A673 (cell line): ENCODE measurements around the gene TACC2. TPM values are rescaled to one million over a fixed set of nuclear protein-coding genes. Genes with fewer than 3 reads are reported as not detected.

ENCODE experiments used
- BruUV-seq: library from RNA; stranded (reverse); fragments of 400-500 nt; replicated peaks from 2 replicates; lab custom pipeline; 2021; lab: Mats Ljungman, UMichigan
- CTCF ChIA-PET: fragments of 300-600 bp; sonication (Branson Sonifier 250); formaldehyde crosslinking; loops from one replicate; lab custom pipeline; 2022; ENCODE audit warnings: antibody characterized with exemption; lab: Charles Lee
- POLR2A ChIA-PET: fragments of 300-600 bp; sonication (Branson Sonifier 250); formaldehyde crosslinking; loops from one replicate; lab custom pipeline; 2022; ENCODE audit warnings: antibody characterized with exemption; ENCODE audit not compliant: low non-redundant PET; lab: Charles Lee
- DNase-seq: peaks from one replicate; pipeline ENCODE4 v3.0.0-alpha.2; 2015; ENCODE audit warnings: low spot score
- H3K27ac ChIP-seq: fragments of 200-600 bp; sonication (generic); 2 replicates; pipeline ENCODE4 v1.5.1; 2016; ENCODE audit warnings: mixed run types, low read depth, mild to moderate bottlenecking, mixed read lengths, antibody characterized with exemption, low read length; ENCODE audit not compliant: poor library complexity, severe bottlenecking
- H3K27me3 ChIP-seq: fragments of 200-600 bp; sonication (generic); replicated peaks from 2 replicates; pipeline ENCODE4 v1.6.1; 2017; ENCODE audit warnings: mixed run types, low read depth, mild to moderate bottlenecking, mixed read lengths, antibody characterized with exemption, low read length; ENCODE audit not compliant: insufficient read depth, poor library complexity
- H3K36me3 ChIP-seq: fragments of 200-600 bp; sonication (generic); 2 replicates; pipeline ENCODE4 v1.6.1; 2016; ENCODE audit warnings: mixed run types, mild to moderate bottlenecking, mixed read lengths, antibody characterized with exemption, low read length; ENCODE audit not compliant: insufficient read depth, poor library complexity, severe bottlenecking
- H3K4me1 ChIP-seq: fragments of 200-600 bp; sonication (generic); 2 replicates; pipeline ENCODE4 v1.6.1; 2017; ENCODE audit warnings: mixed run types, mild to moderate bottlenecking, mixed read lengths, antibody characterized with exemption, low read length; ENCODE audit not compliant: insufficient read depth, poor library complexity, severe bottlenecking
- H3K4me3 ChIP-seq: fragments of 200-600 bp; sonication (generic); 2 replicates; pipeline ENCODE4 v1.5.1; 2016; ENCODE audit warnings: low read depth, mixed run types, mild to moderate bottlenecking, mixed read lengths, low read length; ENCODE audit not compliant: poor library complexity, severe bottlenecking
- H3K9me3 ChIP-seq: fragments of 200-600 bp; sonication (generic); 2 replicates; pipeline ENCODE4 v1.6.1; 2016; ENCODE audit warnings: mixed run types, low read depth, mild to moderate bottlenecking, mixed read lengths, antibody characterized with exemption, low read length; ENCODE audit not compliant: poor library complexity, severe bottlenecking
- CTCF ChIP-seq: fragments of 300-800, 200-600 bp; sonication (generic); conservative IDR thresholded peaks from 2 replicates; pipeline ENCODE4 v1.5.1; 2017; ENCODE audit warnings: low read depth, mild to moderate bottlenecking, antibody characterized with exemption, low read length, moderate library complexity, mixed read lengths
- EZH2 ChIP-seq: fragments of 200-600 bp; sonication (generic); IDR thresholded peaks from 2 replicates; pipeline ENCODE4 v1.6.1; 2017; ENCODE audit warnings: borderline replicate concordance, low read depth, mild to moderate bottlenecking, mixed read lengths, antibody characterized with exemption, low read length; ENCODE audit not compliant: poor library complexity, severe bottlenecking
- intact Hi-C: fragments of 100-400 bp; cut with micrococcal nuclease; formaldehyde crosslinking; loops from one replicate; pipeline ENCODE4 v1.10.0; 2022; ENCODE audit not compliant: unreplicated experiment
- total RNA-seq: library from RNA; stranded (reverse); gene quantifications from 2 replicates; pipeline ENCODE4 v1.2.3, GENCODE V29; 2021

The TACC2 gene
- total RNA-seq, 1 experiment from 2014 or later, result 0.62 TPM

- BruUV-seq, result no TSS peak
- TF ChIP-seq CTCF, result no peak
- TF ChIP-seq EZH2, result no peak
- intact Hi-C loops, result no loop called here
- H3K9me3 ChIP-seq, result no peaks in the 10 kb centered on the region
- no peaks in the 10 kb centered on the region for H3K27me3 ChIP-seq
- POLR2A ChIA-PET, result no interaction called here
- no peaks in the 10 kb centered on the region for H3K4me1 ChIP-seq
- DNase-seq, result no peak
- no peak overlapping the region for H3K4me3 ChIP-seq
- no peaks in the 10 kb centered on the region for H3K36me3 ChIP-seq
- no peak overlapping the region for H3K27ac ChIP-seq
- CTCF ChIA-PET, result no interaction called here
These were observed 29.5 kb downstream of the TACC2 start for GRCh38 chr10:122018491-122018890.

GRCh38 chr10:122018951-122019413 is 30.0 kb downstream of the TACC2 start:
- Histone ChIP-seq H3K27me3 (no peaks in the 10 kb centered on the region), H3K4me1 (no peaks in the 10 kb centered on the region), H3K27ac (no peak overlapping the region), H3K36me3 (no peaks in the 10 kb centered on the region), H3K9me3 (no peaks in the 10 kb centered on the region), H3K4me3 (no peak overlapping the region)
- no peak for DNase-seq
- intact Hi-C loops, result no loop called here
- no TSS peak for BruUV-seq
- TF ChIP-seq CTCF (no peak), EZH2 (no peak)
- ChIA-PET POLR2A (no interaction called here), CTCF (no interaction called here)

- Histone ChIP-seq H3K27me3 (no peaks in the 10 kb centered on the region), H3K36me3 (no peaks in the 10 kb centered on the region), H3K4me1 (no peaks in the 10 kb centered on the region), H3K9me3 (no peaks in the 10 kb centered on the region), H3K27ac (no peak overlapping the region), H3K4me3 (no peak overlapping the region)
- BruUV-seq, result no TSS peak
- intact Hi-C loops, result no loop called here
- ChIA-PET CTCF (no interaction called here), POLR2A (no interaction called here)
- TF ChIP-seq CTCF, result no peak
- TF ChIP-seq EZH2, result no peak
- DNase-seq, result no peak
These were observed 30.5 kb downstream of the TACC2 start for GRCh38 chr10:122019414-122019975.
